ENCODE results near the gene LHX3. TPM values are rescaled to one million over a fixed set of nuclear protein-coding genes. Genes with fewer than 3 reads are reported as not detected.

The LHX3 gene
- total and polyA plus RNA-seq, 8 donors = not detected

GRCh38 chr9:136197930-136198604 is 6.9 kb downstream of the LHX3 start:
- Histone ChIP-seq H3K27ac (no peak overlapping the region), H3K4me3 (no peak overlapping the region), H3K9me3 (no peaks in the 10 kb centered on the region), H3K27me3 (peaks cover 97 to 100% of the 10 kb centered on the region in 2 donors), H3K4me1 (no peaks in the 10 kb centered on the region), H3K36me3 (no peaks in the 10 kb centered on the region)
- TF ChIP-seq CTCF (IDR thresholded peaks at IDR 0.05) = no peak
- ATAC-seq (no peak), DNase-seq (no peak)
- intact Hi-C loops (cut with DNase I) = no loop called here

DNA sequence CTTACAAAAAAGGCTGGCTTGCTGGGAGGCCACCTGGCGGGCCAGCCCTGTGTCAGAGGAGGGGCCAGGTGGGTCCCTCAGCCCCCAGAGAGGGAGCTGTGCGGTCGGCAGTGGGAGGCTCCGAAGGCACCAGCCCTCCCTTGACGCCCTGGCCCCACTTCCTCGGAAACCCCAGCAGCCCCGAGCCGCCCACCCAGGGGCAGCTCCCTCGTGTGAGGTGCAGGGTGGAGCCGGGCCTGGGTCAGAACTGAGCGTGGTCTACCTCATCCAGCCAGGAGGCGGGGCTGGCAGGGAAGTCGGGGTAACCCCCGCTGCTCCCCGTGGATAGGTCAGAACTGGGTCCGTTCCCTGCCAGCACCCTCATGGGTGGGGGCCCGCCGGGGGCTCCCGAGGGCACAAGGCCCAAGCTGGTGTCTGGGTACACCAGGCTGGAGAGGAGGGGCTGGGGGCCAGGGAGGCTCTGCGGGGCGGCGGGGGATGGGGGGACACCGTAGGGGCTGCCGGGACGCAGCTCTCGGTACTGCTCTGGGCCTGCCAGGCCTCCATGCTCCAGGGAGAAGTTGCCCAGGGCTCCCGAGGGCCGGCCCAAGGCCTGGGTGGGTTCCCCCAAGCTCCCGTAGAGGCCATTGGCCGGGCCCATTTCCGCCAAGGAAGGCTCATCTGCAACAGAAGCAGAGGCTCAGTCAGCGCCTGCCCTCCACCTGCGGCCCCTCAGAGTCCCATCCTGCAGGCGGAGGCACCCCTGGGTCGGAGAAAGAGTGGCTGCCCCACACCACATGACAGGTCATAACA is 7.6 kb downstream of the LHX3 start:
- H3K27ac ChIP-seq = no peak overlapping the region
- H3K4me1 ChIP-seq = no peaks in the 10 kb centered on the region
- H3K9me3 ChIP-seq = no peaks in the 10 kb centered on the region
- intact Hi-C loops (cut with DNase I) = no loop called here
- ATAC-seq (no peak), DNase-seq (no peak)
- no peak for TF ChIP-seq CTCF (IDR thresholded peaks at IDR 0.05)
- peaks cover 98 to 100% of the 10 kb centered on the region in 2 donors for H3K27me3 ChIP-seq
- H3K4me3 ChIP-seq = no peak overlapping the region
- H3K36me3 ChIP-seq = no peaks in the 10 kb centered on the region

- no peaks in the 10 kb centered on the region for H3K9me3 ChIP-seq
- no peak for TF ChIP-seq CTCF (IDR thresholded peaks at IDR 0.05)
- peaks cover 98 to 100% of the 10 kb centered on the region in 2 donors for H3K27me3 ChIP-seq
- no peaks in the 10 kb centered on the region for H3K4me1 ChIP-seq
- no peak for DNase-seq
- H3K27ac ChIP-seq = no peak overlapping the region
- no peak overlapping the region for H3K4me3 ChIP-seq
- ATAC-seq = no peak
- no peaks in the 10 kb centered on the region for H3K36me3 ChIP-seq
- intact Hi-C loops (cut with DNase I) = no loop called here
Measured at GRCh38 chr9:136196404-136197083, 8.4 kb downstream of the LHX3 start.

DNA sequence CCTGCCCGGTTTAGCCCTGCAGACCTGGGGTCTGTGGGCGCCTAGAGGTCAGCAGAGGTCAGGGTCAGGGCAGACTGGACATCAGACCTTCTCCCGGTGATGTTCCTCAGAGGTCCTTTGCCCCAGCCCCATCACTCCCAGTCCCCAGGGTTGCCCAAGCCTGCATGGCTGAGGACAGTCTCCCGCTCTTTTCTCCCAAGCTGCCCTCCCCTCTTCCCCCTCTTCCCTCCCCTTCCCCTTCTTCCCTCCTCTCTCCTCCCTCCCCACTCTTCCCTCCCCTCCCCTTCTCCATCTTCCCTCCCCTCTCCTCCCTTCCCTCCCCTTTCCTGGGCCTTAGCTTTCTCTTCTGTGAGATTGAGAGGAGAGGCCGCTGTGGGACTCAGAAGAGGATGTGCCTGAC is 10.4 kb downstream of the LHX3 start:
- H3K9me3 ChIP-seq = no peaks in the 10 kb centered on the region
- no peak overlapping the region for H3K4me3 ChIP-seq
- ATAC-seq = no peak
- DNase-seq = no peak
- no peak overlapping the region for H3K27ac ChIP-seq
- H3K27me3 ChIP-seq = peaks cover 89 to 100% of the 10 kb centered on the region in 2 donors
- no peaks in the 10 kb centered on the region for H3K36me3 ChIP-seq
- intact Hi-C loops (cut with DNase I) = no loop called here
- no peak for TF ChIP-seq CTCF (IDR thresholded peaks at IDR 0.05)
- H3K4me1 ChIP-seq = no peaks in the 10 kb centered on the region

DNA sequence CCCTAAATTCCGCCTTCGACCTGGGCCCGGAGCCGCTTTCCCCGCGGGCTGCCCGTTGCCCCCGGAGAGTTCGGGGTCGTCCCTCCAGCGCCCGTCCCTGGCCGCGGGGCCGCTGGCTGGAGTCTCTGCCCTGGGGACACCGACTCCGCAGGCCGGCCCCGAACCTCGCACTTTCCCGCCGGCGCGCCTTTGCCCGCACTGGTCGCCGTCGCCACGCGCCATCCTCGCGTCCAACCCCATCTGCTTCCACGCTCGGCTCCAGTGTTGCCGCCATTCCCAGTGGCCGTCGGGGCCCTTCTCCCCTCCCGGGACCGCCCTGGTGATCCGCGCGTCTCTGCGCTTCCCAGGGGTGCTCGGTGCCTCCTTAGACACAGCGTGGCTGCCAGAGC is 11.0 kb downstream of the LHX3 start:
- H3K4me3 ChIP-seq = no peak overlapping the region
- H3K9me3 ChIP-seq = no peaks in the 10 kb centered on the region
- no peak for TF ChIP-seq CTCF (IDR thresholded peaks at IDR 0.05)
- peaks cover 83 to 100% of the 10 kb centered on the region in 2 donors for H3K27me3 ChIP-seq
- ATAC-seq (no peak), DNase-seq (no peak)
- H3K27ac ChIP-seq = no peak overlapping the region
- intact Hi-C loops (cut with DNase I) = no loop called here
- no peaks in the 10 kb centered on the region for H3K36me3 ChIP-seq
- no peaks in the 10 kb centered on the region for H3K4me1 ChIP-seq

Measured in left lung (tissue), 10 donors.